Progenitor cell of endocrine pancreas (in vitro differentiated cells): ENCODE data around the gene NSUN7. TPM values are rescaled to one million over a fixed set of nuclear protein-coding genes. Genes with fewer than 3 reads are reported as not detected.

Experiments used
- DNase-seq: peaks from one replicate; pipeline ENCODE4 v3.0.0; 2021; ENCODE audit warnings: low spot score; ENCODE audit not compliant: unreplicated experiment
- H3K27ac Mint-ChIP-seq: 2 replicates; pipeline ENCODE4 v1.8.0; 2021; ENCODE audit warnings: mild to moderate bottlenecking, moderate library complexity, mixed read lengths
- H3K27me3 Mint-ChIP-seq: 2 replicates; pipeline ENCODE4 v1.8.0; 2021; ENCODE audit warnings: mixed read lengths
- H3K36me3 Mint-ChIP-seq: 2 replicates; pipeline ENCODE4 v1.8.0; 2022; ENCODE audit warnings: mixed read lengths; ENCODE audit not compliant: insufficient read depth
- H3K4me1 Mint-ChIP-seq: 2 replicates; pipeline ENCODE4 v1.8.0; 2021; ENCODE audit warnings: low read depth, mixed read lengths
- H3K4me3 Mint-ChIP-seq: 2 replicates; pipeline ENCODE4 v1.8.0; 2021; ENCODE audit warnings: low read depth, mild to moderate bottlenecking, moderate library complexity, mixed read lengths
- H3K9me3 Mint-ChIP-seq: 2 replicates; pipeline ENCODE4 v1.8.0; 2021; ENCODE audit warnings: low read depth, mixed read lengths
- total RNA-seq: library from RNA; stranded (reverse); gene quantifications from 2 replicates; pipeline ENCODE4 v1.2.1, GENCODE V29; 2021
- TF ChIP-seq, protein P1 (sequence below): fragments of 200-600 bp; sonication (generic); IDR thresholded peaks from one replicate; pipeline ENCODE4 v1.5.0; 2021; ENCODE audit warnings: antibody characterized with exemption, mild to moderate bottlenecking; ENCODE audit not compliant: unreplicated experiment

The NSUN7 gene
- total RNA-seq, 1 donor from 2014 or later = 17.5 TPM

DNA sequence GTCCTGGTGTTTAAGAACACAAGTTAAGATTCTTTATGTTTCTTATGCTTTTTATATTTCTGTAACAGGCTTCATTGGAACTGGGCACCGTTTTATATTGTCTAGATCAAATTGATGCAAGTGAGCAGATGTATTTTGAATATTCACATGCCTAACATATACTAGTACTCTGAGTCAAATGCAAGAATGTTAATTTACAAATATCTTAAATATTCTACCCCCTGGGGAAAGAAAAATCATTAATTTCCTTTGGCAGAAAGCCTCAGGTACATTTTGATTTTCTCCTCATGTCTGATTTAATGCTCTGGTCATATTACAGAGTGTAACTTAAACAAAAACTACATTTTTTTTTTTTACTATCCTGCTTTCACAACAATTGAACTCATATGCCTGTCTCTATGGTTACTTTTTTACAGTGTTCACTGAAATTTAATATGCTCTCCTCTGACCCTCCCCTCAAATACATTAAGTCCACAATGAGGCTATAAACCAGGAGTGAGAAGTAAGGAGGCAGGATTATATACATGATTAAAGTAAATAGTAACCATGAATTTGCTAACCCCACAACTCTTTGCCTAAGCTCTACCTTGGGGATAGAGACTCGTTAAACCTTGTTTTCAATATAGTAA lies 2.4 kb upstream of the NSUN7 start:
- Mint-ChIP-seq H3K27me3 (no peaks in the 10 kb centered on the region), H3K36me3 (peaks cover 5% of the 10 kb centered on the region), H3K27ac (no peak overlapping the region), H3K4me3 (no peak overlapping the region), H3K4me1 (peaks cover 15% of the 10 kb centered on the region), H3K9me3 (no peaks in the 10 kb centered on the region)
- DNase-seq = no peak
- TF ChIP-seq, protein P1, sequence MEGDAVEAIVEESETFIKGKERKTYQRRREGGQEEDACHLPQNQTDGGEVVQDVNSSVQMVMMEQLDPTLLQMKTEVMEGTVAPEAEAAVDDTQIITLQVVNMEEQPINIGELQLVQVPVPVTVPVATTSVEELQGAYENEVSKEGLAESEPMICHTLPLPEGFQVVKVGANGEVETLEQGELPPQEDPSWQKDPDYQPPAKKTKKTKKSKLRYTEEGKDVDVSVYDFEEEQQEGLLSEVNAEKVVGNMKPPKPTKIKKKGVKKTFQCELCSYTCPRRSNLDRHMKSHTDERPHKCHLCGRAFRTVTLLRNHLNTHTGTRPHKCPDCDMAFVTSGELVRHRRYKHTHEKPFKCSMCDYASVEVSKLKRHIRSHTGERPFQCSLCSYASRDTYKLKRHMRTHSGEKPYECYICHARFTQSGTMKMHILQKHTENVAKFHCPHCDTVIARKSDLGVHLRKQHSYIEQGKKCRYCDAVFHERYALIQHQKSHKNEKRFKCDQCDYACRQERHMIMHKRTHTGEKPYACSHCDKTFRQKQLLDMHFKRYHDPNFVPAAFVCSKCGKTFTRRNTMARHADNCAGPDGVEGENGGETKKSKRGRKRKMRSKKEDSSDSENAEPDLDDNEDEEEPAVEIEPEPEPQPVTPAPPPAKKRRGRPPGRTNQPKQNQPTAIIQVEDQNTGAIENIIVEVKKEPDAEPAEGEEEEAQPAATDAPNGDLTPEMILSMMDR = no peak

DNA sequence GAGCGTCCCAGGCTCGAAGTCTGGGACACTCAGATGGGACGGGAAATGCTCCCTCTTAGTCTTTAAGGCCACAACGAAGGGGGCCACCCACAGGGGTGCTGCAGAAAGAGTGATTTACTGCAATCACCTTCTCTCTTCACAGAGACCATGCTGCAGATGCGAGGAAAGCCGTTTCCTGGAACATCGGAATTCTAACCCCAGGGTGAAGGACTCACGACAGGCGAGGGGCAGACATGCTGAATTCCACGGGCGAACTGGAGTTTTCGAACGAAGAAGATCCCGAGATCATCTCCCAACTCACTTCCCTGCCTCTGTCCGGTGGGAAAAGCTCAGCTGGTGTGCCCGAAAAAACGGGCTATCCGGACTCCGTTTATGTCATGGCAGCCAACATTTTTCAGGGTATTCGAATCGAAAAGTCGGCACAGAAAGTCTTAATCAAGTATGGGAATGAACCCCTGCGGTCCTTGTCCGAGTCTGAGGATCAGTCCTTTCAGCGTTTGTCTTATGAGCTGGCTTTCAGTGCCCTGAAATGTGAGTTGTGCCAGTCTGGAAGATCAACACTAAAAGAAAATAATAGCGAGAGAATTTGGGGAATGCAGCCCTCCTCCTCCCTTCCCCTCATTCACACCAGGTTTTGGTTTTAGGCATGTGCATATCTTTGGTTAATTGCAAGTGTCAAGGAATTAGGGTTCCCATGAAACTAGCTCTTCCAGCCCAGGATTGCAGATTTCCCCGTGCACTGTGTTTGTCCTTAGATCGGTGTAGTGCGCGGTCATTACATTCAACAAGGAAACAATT lies 905 bp downstream of the NSUN7 start:
- no peaks in the 10 kb centered on the region for H3K27me3 Mint-ChIP-seq
- H3K36me3 Mint-ChIP-seq = peaks cover 12% of the 10 kb centered on the region
- TF ChIP-seq, protein P1 = no peak
- no peak for DNase-seq
- H3K9me3 Mint-ChIP-seq = peaks cover 6% of the 10 kb centered on the region
- H3K4me1 Mint-ChIP-seq = peaks cover 16% of the 10 kb centered on the region
- peak overlapping the region; percentile 92 for H3K27ac Mint-ChIP-seq
- H3K4me3 Mint-ChIP-seq = peak overlapping the region; percentile 81

DNA sequence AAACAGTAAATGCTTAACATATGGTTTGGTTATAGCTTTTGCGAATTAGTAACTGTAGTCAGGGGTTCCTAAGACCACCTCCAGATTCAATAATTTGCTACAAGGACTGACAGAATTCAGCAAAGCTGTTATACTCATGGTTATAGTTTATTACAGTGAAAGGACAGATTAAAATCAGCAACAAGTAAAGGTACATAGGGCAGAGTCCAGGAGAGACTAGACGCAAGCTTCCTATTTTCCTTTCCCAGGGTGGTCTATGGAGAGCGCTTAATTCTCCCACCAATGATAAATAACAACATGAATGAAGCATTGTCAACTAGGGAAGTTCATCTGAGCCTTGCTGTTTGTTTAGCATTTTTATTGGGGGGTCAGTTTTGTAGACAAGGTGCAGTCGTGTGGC lies 5.9 kb downstream of the NSUN7 start:
- no peak for DNase-seq
- H3K4me3 Mint-ChIP-seq = no peak overlapping the region
- no peaks in the 10 kb centered on the region for H3K27me3 Mint-ChIP-seq
- peaks cover 16% of the 10 kb centered on the region for H3K4me1 Mint-ChIP-seq
- H3K27ac Mint-ChIP-seq = no peak overlapping the region
- H3K9me3 Mint-ChIP-seq = peaks cover 6% of the 10 kb centered on the region
- peaks cover 12% of the 10 kb centered on the region for H3K36me3 Mint-ChIP-seq
- TF ChIP-seq, protein P1 = no peak

DNA sequence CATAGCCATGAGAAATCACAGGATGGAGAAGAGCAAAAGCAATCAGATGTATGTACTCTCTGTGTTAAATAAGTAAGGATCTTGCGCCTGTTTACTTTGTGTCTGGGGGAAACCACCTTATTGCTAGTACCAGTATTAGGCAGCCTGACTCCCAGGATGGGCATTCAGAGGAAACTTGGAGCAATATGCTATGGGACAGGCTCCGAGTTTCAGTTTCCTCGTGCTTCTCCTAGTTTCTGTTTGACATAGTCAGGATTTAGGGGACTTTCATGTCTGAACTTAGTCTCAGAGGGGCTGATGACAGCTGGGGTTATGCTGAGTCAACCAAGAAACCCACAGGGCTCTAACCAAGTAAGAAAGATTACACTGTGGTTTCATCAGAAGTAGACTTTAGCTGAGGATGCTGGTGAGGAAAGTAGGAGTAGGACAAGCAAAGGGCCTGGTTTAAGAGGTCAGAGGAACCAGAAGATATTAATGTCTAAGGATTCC lies 13.5 kb downstream of the NSUN7 start:
- DNase-seq = no peak
- Mint-ChIP-seq H3K9me3 (peaks cover 3% of the 10 kb centered on the region), H3K27me3 (no peaks in the 10 kb centered on the region), H3K4me3 (no peak overlapping the region), H3K27ac (no peak overlapping the region), H3K36me3 (peaks cover 20% of the 10 kb centered on the region), H3K4me1 (no peaks in the 10 kb centered on the region)
- TF ChIP-seq, protein P1 = no peak

DNA sequence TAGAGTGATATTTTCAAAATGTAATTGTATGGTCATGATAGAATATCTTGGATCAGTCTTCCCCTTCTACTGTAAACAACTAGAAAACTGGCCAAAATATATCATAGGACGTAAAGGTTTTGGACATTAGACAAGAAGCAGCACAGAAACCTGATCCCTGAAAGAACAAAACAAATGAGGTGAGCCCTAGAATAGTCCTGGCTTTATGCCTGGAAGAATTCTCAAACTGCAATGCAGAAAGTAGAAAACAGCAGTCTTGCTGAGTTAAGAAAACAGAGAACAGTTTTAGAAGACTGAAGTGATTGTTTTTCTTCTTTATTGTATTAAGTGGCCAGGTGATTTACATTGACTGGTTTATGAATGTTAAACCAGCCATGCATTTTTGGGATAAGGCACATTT lies 19.5 kb downstream of the NSUN7 start:
- no peaks in the 10 kb centered on the region for H3K4me1 Mint-ChIP-seq
- H3K4me3 Mint-ChIP-seq = no peak overlapping the region
- H3K27me3 Mint-ChIP-seq = no peaks in the 10 kb centered on the region
- peaks cover 3% of the 10 kb centered on the region for H3K9me3 Mint-ChIP-seq
- no peak for DNase-seq
- no peak overlapping the region for H3K27ac Mint-ChIP-seq
- TF ChIP-seq, protein P1 = no peak
- H3K36me3 Mint-ChIP-seq = peaks cover 26% of the 10 kb centered on the region
